Thoracic aorta (tissue), 2 donors: ENCODE results near the gene DNAI7. TPM values are rescaled to one million over a fixed set of nuclear protein-coding genes. Genes with fewer than 3 reads are reported as not detected.

Experiments
- ATAC-seq: fragments of 150-250 bp; one replicate; pipeline ENCODE4 v1.8.0; 2017; ENCODE audit warnings: low read depth; ENCODE audit not compliant: insufficient number of reproducible peaks, low FRiP score
- DNase-seq: peaks from one replicate; pipeline ENCODE4 v3.0.0-alpha.2; 2020; ENCODE audit warnings: low spot score
- H3K27ac ChIP-seq, 2 donors: fragments of 200-600 bp; sonication (generic); 1 replicate in 1 of 2; 2 replicates in 1 of 2; pipeline ENCODE4 v1.5.1; 2016; ENCODE audit warnings: mild to moderate bottlenecking in 2 of 2, moderate library complexity in 2 of 2
- H3K27me3 ChIP-seq: fragments of 200-600 bp; sonication (generic); replicated peaks from 2 replicates; pipeline ENCODE4 v1.6.0; 2016; ENCODE audit warnings: mild to moderate bottlenecking; ENCODE audit not compliant: insufficient read depth
- H3K36me3 ChIP-seq: fragments of 200-600 bp; sonication (generic); one replicate; pipeline ENCODE4 v1.5.1; 2016
- H3K4me1 ChIP-seq, 2 donors: fragments of 200-600 bp; sonication (generic); 1 replicate in 1 of 2; 2 replicates in 1 of 2; pipeline versions ENCODE4 v1.5.1 to v1.6.0; 2016; ENCODE audit warnings: low read depth in 2 of 2, mild to moderate bottlenecking in 1 of 2; ENCODE audit not compliant: control insufficient read depth in 1 of 2
- H3K4me3 ChIP-seq: fragments of 200-600 bp; sonication (generic); 2 replicates; pipeline ENCODE4 v1.5.1; 2016; ENCODE audit warnings: mild to moderate bottlenecking
- H3K9me3 ChIP-seq: fragments of 200-600 bp; sonication (generic); 2 replicates; pipeline ENCODE4 v1.5.1; 2016
- CTCF ChIP-seq: fragments of 200-600 bp; sonication (generic); IDR thresholded peaks from one replicate; pipeline ENCODE4 v1.5.1; 2019; ENCODE audit warnings: antibody characterized with exemption
- total RNA-seq, 2 donors: library from RNA; depleted of rRNA; stranded (reverse); fragments of >200 nt; gene quantifications; one replicate each; pipeline versions ENCODE4 v1.1.0 to v1.2.3, GENCODE V29; 2016

DNAI7 gene
- total RNA-seq, 2 donors from 2014 or later = not detected

DNA sequence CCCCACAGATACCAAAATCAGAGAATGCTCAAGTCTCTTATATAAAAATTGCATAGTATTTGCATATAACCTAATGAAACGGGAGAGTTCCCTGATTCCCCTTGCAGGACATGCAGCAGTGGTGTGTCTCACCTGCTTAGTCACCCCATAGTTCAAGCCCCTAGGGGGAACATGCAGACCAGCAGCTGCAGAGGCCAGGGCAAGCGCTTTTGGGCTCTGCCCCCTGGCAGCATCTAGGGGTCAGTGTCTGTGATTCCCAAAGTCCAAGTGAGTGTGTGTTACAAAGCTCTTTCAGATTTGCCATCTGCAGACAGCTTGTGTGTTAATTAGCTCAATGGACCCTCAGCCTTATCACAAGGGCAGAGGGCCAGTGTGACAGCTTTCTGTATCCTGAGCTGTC, 110.1 kb downstream of the DNAI7 start:
- no peaks in the 10 kb centered on the region for H3K4me1 ChIP-seq
- DNase-seq (no peak), ATAC-seq (no peak)
- no peaks in the 10 kb centered on the region for H3K27me3 ChIP-seq
- H3K27ac ChIP-seq = no peak overlapping the region
- no peak for TF ChIP-seq CTCF
- H3K9me3 ChIP-seq = no peaks in the 10 kb centered on the region
- no peak overlapping the region for H3K4me3 ChIP-seq
- no peaks in the 10 kb centered on the region for H3K36me3 ChIP-seq

- no peak for ATAC-seq
- H3K36me3 ChIP-seq = no peaks in the 10 kb centered on the region
These were observed 111.7 kb downstream of the DNAI7 start for GRCh38 chr12:25083211-25083610.

DNA sequence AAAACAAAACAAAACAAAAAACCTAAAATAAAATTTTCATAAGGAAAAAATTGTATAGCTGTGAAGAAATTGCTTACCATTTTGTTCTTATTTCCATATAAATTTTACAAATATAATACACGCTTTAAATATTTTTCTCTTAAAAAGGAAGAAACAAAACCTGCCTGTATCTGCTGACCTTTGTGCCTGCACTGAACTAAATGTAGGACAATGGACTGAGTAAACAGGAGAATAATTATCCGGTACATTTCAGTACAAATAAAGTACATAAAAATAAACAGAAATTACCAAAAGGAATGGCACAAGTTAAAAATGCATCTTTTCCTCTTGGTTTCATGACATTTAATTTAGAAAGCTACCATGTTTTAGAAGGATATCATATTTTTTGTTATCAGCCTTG, 112.3 kb downstream of the DNAI7 start:
- Histone ChIP-seq H3K27ac (no peak overlapping the region), H3K27me3 (no peaks in the 10 kb centered on the region), H3K36me3 (no peaks in the 10 kb centered on the region), H3K4me1 (no peaks in the 10 kb centered on the region), H3K9me3 (no peaks in the 10 kb centered on the region), H3K4me3 (no peak overlapping the region)
- ATAC-seq = no peak
- TF ChIP-seq CTCF = no peak
- no peak for DNase-seq

More at GRCh38 chr12:25083211-25083610, 111.7 kb downstream of the DNAI7 start:
- Histone ChIP-seq H3K27me3 (no peaks in the 10 kb centered on the region), H3K4me3 (no peak overlapping the region), H3K9me3 (no peaks in the 10 kb centered on the region), H3K4me1 (no peaks in the 10 kb centered on the region), H3K27ac (no peak overlapping the region)
- DNase-seq = no peak
- TF ChIP-seq CTCF = no peak

GRCh38 chr12:25079393-25079792, 115.6 kb downstream of the DNAI7 start:
- H3K36me3 ChIP-seq = no peaks in the 10 kb centered on the region
- no peak for TF ChIP-seq CTCF
- no peak overlapping the region for H3K4me3 ChIP-seq
- H3K4me1 ChIP-seq = no peaks in the 10 kb centered on the region
- ATAC-seq (no peak), DNase-seq (no peak)
- no peaks in the 10 kb centered on the region for H3K9me3 ChIP-seq
- no peak overlapping the region for H3K27ac ChIP-seq
- H3K27me3 ChIP-seq = no peaks in the 10 kb centered on the region

- DNase-seq (no peak), ATAC-seq (no peak)
- Histone ChIP-seq H3K36me3 (no peaks in the 10 kb centered on the region), H3K4me1 (peaks cover 0 to 2% of the 10 kb centered on the region in 2 donors), H3K9me3 (no peaks in the 10 kb centered on the region), H3K27me3 (no peaks in the 10 kb centered on the region), H3K27ac (no peak overlapping the region), H3K4me3 (no peak overlapping the region)
- no peak for TF ChIP-seq CTCF
These were observed 120.0 kb downstream of the DNAI7 start for GRCh38 chr12:25074954-25075353.
